Stimulated activated CD8-positive, alpha-beta memory T cell treated with anti-CD3 and anti-CD28 coated beads, Interleukin-4, amount 100 ng/mL, for 48 hours (primary cell): Measurements from ENCODE around the gene C1QL4.
"Not testable (repeated sequence)": the region's sequence is repeated elsewhere in the genome, so short reads cannot be mapped to it uniquely, and the experiment has no call there.

Experiments
- DNase-seq: peaks from one replicate; pipeline ENCODE4 v3.0.0-alpha.2; 2020

C1QL4 gene

GRCh38 chr12:49298160-49298559, 38.8 kb downstream of the C1QL4 start:
- DNase-seq: no peak

DNA sequence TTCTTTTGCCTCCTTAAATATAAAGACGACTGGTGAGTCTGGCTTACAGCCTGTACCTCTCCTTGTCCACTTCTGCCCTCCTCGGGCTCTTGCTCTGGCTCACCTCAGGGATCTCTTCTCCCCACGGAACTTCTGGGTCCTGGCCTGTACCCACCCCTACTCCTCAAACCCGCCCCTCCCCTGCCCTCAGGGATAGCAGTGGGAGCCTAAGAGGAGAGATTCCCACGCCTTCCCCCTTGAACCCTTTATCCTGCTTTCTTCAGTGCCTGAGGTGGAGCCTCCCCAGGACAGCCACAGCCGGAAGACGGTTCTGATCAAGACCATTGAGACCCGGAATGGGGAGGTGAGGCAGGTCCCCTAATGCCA, 39.3 kb downstream of the C1QL4 start:
- DNase-seq: no peak

DNA sequence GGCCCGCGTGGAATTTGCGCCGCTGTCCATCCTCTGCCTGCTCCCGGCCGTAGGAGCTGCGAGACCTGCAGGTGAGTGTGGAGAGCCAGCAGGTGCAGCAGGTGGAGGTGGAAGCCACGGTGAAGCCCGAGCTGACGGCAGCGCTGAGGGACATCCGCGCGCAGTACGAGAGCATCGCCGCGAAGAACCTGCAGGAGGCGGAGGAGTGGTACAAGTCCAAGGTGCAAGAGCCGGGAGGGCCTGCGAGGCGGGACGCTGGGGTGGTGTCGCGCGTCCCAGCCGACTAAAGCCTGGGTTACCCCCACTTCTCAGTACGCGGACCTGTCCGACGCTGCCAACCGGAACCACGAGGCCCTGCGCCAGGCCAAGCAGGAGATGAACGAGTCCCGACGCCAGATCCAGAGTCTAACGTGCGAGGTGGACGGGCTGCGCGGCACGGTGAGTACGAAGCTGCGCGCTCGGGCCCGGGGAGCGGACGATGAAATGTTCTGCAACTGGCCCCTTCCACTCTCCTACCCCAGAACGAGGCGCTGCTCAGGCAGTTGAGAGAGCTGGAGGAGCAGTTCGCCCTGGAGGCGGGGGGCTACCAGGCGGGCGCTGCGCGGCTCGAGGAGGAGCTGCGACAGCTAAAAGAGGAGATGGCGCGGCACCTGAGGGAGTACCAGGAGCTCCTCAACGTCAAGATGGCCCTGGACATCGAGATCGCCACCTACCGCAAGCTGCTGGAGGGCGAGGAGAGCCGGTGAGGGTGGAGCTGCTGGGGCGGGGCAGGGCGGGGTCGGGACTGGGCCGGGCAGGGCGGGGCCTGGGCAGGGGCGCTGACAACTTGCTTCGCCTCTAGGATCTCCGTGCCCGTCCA, 39.9 kb downstream of the C1QL4 start:
- peak; percentile 62 for DNase-seq

DNA sequence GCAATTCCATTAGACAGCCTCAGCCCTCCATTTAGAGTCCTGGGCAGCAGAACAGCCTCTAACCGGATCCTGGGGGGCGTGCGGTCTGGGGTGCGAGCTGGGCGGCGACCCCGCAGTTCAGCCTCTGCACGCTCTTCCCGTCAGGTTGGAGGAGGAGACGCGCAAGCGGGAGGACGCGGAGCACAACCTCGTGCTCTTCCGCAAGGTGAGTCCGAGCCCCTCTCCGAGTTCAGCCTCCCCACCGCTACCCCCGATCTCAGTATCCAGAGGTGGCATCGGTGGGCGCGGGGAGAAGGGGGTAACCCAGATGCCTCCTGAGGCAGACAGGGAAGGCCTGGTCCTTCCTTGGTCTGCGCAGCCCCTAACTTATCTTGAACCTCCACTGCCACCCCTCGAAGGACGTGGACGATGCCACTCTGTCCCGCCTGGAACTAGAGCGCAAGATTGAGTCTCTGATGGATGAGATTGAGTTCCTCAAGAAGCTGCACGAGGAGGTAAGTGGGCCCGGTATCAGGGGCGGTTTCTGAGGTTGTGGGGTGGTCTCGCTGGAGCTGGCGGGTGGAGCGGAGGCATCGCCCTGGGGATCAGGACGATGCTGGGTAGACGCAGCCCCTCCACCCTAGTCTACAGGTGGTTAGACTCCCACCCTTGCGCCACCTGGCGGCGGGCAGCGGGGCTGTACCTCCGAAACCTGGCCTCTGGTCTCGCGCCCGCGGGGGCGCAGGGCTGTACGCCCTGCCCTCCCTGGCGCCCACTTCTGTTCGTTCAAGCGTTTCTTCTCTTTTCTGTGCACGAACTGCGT, 40.8 kb downstream of the C1QL4 start:
- DNase-seq: peak; percentile 84

DNA sequence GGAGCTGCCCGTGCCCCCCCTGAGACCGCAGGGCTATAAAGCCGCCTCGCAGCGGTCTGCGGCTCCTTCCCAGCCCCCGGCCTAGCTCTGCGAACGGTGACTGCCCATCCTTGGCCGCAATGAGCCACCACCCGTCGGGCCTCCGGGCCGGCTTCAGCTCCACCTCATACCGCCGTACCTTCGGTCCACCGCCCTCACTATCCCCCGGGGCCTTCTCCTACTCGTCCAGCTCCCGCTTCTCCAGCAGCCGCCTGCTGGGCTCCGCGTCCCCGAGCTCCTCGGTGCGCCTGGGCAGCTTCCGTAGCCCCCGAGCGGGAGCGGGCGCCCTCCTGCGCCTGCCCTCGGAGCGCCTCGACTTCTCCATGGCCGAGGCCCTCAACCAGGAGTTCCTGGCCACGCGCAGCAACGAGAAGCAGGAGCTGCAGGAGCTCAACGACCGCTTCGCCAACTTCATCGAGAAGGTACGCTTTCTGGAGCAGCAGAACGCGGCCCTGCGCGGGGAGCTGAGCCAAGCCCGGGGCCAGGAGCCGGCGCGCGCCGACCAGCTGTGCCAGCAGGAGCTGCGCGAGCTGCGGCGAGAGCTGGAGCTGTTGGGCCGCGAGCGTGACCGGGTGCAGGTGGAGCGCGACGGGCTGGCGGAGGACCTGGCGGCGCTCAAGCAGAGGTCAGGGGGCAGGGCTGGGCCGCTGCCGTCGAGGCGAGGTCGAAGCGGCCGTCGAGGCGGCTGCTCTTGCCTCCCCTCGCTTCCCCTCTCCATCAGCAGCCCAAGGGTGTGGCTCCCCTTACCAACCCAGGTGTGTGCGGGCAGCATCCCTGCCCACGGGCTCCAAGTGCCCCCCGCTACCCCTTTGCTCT, 41.7 kb downstream of the C1QL4 start, which contains the start of gene PRPH:
TSS of gene PRPH (plus strand) at position 66 of the 855 bp plus-strand sequence. CDS start at position 120, 54 bp downstream.
- DNase-seq: no peak

- DNase-seq: no peak
These were observed 42.2 kb downstream of the C1QL4 start for GRCh38 chr12:49294804-49295081.

DNA sequence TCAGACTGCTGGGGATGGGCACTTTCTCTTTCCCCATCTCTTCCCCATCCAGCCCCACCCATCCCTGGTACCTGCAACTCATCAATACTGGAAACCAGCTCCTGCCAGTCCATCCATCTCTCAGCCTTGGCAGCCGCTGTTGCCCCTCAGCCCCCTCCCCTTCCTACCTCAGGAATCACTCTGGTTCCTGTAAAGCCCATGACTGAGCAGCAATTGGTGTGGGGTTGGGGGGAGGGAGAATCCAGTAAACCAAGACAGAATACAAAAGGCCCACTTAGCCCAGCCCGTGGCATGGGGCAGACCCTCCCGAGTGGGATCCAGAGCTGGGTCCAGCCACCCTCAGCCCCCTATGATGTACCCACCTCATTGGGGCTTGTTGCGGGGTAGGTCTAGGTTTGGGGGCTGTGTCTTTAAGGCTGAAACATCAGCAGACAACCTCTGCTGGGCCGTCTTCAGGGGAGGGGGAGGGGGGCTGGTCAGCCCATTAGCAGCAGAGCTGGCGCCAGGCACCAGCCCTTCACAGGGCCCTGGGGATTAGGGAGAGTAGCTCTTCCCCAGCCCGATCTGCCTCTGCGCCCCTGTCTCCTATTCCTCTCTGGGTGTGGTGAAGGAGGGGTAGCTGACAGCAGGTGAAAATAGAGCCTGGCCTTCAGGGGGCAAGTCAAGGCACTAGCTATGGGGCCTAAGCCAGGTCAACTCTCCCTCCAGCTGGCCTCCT, 42.7 kb downstream of the C1QL4 start:
- no peak for DNase-seq

- no peak for DNase-seq
These were observed 43.7 kb downstream of the C1QL4 start for GRCh38 chr12:49293056-49293956.

GRCh38 chr12:49292729-49293055, 44.3 kb downstream of the C1QL4 start:
- DNase-seq: no peak

DNA sequence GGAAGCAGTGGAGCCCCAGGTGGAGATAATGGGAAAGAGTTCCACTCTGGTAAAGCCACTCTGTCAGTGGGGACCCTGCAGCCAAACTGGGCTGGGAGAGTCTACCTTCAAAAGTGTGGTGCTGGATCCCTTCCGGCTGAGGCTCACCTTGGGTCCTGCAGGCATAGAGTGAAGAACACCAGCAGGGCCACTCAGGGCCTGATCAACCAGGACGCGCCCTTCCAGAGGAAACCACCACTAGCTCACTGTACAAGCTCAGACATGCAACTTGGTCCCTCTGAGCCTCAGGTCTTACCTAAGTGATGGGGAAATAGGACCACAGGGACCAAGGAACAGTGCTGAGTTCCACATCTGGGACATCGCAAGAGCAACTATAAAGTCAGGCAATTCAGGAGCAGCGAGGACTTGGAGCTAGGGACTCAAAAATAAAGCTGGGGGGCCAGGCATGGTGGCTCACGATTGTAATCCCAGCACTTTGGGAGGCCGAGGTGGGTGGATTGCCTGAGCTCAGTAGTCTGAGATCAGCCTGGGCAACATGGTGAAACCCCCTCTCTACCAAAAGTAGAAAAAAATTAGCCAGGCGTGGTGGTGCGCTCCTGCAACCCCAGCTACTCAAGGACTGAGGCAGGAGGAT, 47.9 kb downstream of the C1QL4 start:
- no peak for DNase-seq

DNA sequence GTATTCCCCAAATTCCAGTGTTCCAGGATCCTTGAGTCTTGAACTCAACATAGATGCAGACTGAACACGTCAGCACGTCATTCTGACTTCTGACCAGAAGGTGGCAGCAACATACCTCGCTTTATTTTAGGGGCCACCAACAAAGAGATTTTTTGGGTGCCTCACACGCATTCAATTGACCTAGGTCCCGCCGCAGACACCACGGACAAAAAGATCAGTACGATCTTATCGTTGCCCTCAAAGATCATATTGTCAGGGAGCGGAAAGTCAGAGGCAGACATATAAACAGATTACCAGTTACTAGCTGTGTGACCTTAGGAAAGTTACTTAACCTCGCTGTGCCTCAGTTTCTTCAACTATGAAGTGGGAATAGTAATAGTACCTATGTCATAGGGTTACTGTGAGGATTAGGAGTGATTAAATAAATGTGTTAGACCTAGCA, 48.6 kb downstream of the C1QL4 start:
- DNase-seq: peak; percentile 80

DNA sequence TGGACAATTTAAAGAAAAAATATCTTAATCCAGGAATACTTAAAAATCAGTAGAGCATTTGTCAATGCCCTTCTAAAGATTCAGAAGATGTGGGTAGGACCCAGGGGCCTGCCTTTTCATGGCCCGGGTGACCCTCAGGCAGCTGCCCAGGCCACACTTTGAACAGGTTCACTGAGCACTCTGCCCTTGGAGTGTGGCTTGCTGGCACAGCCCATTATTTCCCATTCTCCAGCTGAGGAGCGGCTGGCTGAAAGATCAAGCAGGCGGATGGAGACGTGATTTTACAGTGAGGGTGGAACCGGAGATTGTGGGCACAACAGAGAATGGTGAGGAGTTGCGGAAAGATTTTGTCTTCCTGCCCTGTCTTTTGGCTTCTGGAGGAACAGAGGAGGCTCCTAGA, 49.1 kb downstream of the C1QL4 start:
- DNase-seq: no peak

DNA sequence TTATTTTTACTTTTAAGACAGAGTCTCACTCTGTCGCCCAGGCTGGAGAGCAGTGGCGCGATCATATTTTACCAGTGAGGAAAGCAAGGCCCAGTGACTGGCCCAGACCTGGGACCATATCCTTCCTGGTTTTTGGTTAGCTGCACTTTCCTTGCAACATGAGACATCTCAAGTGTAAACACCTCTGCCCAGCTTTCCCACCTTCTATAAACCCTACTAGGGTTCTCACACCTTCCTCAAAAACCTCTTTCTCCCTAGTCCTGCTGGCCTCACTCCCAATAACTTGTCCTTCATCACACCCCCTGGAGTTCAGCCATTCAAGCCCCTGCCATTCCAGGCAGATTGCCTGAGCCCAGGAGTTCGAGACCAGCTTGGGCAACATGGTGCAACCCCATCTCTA, 52.3 kb downstream of the C1QL4 start:
- DNase-seq: no peak

DNA sequence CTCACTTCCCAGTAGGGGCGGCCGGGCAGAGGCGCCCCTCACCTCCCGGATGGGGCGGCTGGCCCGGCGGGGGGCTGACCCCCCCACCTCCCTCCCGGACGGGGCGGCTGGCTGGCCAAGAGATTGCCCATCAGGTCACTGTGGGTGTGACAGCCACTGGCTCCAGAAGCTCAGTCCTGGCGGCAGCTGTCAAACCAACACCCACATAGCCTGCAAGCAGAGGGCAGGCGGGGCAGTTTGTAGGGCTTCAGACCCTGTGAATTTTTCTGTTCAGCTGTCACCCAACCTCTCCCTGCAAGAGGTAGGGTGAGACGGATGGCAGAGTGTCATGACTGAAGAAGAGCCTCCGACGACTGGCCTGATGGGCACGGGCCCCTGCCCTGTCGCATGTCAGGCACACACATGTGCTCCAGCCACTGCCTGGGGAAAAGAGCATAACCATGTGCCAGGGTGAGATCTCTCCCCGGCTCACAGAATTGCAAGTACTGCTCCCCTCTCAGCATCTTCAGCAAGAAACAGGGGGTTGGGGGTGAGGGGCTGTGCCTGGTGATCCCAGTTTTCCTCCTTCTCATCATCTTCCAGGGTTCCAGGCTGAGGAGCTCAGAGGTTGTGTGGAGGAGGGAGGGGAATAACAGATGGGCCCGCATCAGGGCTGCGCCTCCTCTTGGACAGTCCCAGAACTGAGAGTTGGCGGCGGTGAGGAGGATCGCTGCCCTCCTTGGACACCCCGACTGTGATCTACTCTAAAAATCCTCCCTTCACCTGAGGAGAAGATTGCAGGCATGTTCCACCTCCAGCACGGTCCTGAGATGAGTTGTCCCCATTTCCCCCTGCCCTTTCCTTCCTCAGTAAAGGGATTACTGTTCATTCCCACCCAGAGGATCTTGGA, 53.2 kb downstream of the C1QL4 start:
- no peak for DNase-seq

GRCh38 chr12:49282740-49283375, 54.1 kb downstream of the C1QL4 start:
- not testable (repeated sequence) for DNase-seq
